AML-193 (cell line): Measurements from ENCODE around the gene SLC3A2.
"Not testable (repeated sequence)": the region's sequence is repeated elsewhere in the genome, so short reads cannot be mapped to it uniquely, and the experiment has no call there.

Experiments
- DNase-seq, 2 experiments: peaks; one replicate each; lab custom pipeline; 2025; lab: John Stamatoyannopoulos, UW

SLC3A2 gene

DNA sequence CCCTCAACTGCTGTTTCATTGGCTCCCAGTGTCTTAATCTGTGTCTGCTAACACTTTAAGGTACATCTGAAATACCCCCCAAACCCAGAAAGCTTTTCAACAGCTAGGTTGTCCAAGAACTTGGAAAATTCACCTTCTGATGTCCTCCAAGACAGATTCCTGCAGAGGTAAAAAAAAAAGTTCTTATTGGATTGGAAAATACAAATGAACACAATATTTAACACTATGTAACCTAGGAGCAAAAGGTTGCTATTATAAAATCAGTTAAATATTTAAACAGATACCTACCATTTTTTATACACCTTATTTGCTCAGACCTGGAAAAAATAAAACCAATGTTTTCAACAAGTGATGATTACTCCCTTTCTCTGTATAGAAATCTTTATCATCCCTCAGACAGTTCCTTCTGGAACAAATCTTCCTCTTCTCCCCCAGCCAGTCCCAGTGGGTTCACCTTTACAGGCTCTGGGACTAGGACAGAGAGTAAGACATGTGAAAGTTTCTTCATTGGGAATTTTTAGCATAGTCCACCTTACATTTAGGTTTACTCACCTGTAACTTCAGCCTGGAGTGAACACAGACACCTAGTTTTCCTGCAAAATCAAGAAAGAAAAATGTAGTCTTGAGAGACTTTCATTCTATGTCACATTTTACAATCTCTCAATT is 28.0 kb upstream of the SLC3A2 start:
- DNase-seq: no peak

DNA sequence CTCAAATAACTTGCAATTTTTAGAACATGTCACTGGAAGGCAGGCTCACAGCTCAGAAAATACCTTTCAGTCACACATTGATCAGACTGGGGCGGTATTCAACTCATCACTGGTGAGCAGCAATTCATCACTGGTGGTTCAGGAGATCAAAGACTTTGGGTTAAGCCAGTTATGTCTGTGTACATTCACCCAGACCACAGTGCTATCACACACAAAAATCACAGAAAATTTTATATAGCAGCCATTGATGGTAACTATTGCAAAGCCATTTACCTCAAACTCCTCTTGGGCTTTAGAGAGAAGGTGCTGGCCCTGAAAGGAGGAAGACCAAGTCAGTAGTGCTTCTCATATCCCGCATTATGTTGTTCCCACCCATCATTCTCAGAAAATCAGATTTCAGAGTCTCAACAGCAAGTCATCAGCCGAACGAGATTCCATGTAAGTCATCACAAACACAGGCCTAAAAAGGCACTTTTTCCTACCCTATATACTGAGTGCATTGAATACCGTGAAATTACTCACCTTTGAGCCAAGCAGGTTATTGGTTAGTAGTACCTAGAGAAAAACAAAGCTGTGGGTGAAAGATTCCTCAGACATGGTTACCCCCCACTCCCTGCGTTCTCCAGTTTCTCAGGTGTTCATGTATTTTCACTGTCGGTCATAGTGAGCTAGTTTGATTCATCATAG is 27.3 kb upstream of the SLC3A2 start:
- DNase-seq: no peak

GRCh38 chr11:62854013-62854824 is 26.5 kb upstream of the SLC3A2 start:
- DNase-seq: no peak

GRCh38 chr11:62854825-62855570 is 25.7 kb upstream of the SLC3A2 start:
- DNase-seq: no peak

DNA sequence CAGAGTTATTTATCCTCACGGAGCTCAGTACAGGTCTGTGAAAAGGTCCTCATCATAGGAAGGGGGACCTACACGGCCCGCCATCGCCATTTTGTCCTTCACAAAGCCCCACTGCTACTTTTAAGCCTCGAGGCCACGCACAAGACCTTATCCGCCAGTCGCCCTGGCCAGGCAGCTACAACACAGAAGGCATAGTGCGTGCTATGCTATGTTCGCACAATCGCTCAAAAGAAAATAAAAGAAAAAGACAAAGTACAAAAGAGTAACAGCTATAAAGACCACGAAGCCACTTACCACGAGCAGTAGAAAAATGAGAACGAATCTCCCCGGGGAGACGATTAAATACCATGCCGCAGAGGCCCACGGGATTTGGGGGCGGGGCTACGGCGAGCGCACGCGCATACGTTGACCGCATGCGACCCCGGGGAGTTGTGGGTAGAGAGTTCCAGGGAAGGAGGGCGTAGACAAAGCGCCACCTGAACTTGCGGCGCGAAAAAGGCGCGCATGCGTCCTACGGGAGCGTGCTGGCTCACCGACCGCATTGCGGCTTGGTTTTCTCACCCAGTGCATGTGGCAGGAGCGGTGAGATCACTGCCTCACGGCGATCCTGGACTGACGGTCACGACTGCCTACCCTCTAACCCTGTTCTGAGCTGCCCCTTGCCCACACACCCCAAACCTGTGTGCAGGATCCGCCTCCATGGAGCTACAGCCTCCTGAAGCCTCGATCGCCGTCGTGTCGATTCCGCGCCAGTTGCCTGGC is 24.9 kb upstream of the SLC3A2 start:
- peak; percentile 94 to 95 for DNase-seq

DNA sequence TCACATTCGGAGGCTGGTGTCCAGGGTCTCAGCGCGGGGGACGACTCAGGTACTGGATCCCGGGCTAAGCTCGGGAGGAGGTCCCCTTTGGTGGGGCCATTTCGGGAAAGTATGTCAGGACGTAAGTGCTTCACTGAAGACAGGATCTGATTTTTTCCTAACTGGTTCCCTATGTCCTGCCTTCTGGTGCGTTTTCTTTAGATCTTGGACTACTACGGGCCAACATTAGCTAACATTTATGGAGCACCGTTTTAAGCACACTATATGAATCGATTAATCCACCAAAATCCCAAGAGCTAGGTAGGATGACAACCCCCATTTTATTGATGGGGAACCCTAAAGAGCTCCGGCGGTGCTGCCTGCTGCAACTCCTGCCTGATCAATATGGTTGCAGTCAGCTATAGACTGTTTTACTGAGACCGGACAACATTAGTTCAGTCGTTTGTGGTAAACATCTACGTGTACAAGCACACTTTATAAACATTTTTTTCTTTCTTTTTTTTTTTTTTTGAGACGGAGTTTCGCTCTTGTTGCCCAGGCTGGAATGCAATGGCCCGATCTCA is 24.3 kb upstream of the SLC3A2 start:
- DNase-seq: no peak

- DNase-seq: no peak
Observed at GRCh38 chr11:62857541-62857982, 23.1 kb upstream of the SLC3A2 start.

DNA sequence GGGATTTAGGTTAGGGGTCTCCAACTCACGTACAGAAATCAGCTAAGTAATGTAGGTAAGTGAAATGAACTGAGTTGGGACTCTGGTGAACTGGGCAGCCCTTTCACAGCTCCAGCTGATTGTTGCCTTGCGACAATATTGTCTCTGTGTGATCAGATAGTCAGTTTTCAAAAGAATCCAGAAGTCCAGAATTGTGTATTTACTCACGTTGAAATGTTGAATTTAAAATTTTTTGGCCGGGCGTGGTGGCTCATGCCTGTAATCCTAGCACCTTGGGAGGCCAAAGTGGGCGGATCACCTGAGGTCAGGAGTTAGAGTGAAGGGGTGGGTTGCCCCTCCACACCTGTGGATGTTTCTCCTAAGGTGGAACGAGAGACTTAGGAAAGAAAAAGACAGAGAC is 22.5 kb upstream of the SLC3A2 start:
- no peak for DNase-seq

DNA sequence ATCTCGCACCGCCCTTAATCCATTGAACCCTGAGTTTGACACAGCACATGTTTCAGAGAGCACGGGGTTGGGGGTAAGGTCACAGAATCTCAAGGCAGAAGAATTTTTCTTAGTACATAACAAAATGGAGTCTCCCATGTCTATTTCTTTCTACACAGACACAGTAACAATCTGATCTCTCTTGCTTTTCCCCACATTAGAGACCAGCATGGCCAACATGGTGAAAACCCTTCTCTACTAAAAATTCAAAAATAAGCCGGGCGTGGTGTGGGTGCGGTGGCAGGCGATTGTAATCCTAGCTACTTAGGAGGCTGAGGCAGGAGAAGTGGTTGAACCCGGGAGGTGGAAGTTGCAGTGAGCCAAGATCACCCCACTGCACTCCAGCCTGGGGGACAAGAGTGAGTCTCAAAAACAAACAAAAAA is 21.4 kb upstream of the SLC3A2 start:
- not testable (repeated sequence) for DNase-seq

DNA sequence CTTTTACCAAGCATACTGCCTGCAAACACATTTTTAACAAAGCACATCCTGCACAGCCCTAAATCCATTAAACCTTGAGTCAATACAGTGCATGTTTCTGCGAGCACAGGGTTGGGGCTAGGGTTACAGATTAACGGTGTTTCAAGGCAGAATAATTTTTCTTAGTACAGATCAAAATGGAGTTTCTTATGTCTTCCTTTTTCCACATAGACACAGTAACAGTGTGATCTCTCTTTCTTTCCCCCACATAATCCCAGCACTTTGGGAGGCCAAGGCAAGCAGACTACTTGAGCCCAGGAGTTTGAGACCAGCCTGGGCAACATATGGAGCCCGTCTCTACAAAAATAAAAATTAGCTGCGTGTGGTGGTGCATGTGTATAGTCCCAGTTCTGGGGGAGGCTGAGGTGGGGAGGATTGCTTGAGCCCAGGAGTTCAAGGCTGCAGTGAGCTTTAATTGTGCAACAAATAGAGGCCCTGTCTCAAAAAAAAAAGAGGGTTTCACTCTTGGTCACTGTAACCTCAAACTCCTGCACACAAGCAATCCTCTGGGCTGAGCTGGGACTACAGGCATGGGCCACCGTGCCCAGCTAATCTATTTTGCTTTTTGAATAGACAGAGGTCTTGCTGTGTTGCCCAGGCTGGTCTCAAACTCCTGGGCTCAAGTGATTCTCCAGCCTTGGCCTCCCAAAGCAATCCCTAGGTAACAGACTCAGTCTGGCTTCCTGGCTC is 19.7 kb upstream of the SLC3A2 start:
- no peak for DNase-seq

DNA sequence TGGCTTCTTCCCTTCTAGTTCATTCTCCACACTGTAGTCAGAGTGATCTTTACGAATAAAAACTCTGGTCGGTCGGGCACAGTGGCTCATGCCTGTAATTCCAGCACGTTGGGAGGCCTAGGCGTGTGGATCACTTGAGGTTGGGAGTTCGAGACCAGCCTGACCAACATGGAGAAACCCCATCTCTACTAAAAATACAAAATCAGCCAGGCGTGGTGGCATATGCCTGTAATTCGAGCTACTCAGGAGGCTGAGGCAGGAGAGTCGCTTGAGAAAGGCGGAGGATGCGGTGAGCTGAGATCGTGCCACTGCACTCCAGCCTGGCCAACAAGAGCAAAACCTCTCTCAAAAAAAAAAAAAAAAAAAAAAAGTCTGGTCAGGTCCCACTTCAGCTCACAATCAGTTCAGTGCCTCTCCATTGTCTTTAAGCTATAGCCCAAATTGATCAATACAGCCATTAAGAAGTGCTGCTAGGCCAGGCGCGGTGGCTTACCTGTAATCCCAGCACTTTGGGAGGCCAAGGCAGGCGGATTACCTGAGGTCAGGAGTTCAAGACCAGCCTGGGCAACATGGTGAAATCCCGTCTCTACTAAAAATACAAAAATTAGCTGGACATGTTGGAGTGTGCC is 19.0 kb upstream of the SLC3A2 start:
- DNase-seq: not testable (repeated sequence)

DNA sequence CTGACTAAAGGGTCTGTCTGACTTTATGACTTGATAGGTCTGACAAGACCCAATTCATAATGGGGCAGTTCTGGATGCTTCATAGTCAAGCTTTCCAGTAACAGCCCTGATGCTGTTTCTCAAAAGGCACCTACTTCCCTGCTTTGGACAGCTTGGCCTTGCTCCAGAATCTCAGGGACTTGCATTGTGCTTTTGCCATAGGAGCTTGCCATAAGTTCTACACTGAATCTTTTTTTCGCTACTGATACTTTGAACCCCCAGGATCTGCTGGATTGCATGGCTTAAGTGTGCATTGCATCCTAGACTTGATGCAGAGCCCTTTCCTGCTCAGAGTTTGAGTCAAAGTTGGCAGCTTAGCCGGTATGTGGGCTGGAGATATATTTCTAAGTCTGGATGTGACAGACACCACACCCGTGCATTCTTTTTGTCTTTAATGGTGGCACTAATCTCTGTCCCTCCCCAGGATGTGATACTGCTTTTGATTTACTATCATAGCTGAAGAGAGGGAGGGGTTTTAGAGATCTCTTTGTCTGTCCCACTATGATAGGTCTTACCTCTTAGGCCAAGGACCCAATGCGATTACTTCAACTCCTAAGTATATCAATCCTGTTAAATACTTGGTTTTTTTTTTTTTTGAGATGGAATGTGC is 16.9 kb upstream of the SLC3A2 start:
- no peak for DNase-seq

- no peak for DNase-seq
Observed at GRCh38 chr11:62865635-62866034, 15.1 kb upstream of the SLC3A2 start.

- no peak for DNase-seq
Observed at GRCh38 chr11:62874851-62875250, 5.8 kb upstream of the SLC3A2 start.

DNA sequence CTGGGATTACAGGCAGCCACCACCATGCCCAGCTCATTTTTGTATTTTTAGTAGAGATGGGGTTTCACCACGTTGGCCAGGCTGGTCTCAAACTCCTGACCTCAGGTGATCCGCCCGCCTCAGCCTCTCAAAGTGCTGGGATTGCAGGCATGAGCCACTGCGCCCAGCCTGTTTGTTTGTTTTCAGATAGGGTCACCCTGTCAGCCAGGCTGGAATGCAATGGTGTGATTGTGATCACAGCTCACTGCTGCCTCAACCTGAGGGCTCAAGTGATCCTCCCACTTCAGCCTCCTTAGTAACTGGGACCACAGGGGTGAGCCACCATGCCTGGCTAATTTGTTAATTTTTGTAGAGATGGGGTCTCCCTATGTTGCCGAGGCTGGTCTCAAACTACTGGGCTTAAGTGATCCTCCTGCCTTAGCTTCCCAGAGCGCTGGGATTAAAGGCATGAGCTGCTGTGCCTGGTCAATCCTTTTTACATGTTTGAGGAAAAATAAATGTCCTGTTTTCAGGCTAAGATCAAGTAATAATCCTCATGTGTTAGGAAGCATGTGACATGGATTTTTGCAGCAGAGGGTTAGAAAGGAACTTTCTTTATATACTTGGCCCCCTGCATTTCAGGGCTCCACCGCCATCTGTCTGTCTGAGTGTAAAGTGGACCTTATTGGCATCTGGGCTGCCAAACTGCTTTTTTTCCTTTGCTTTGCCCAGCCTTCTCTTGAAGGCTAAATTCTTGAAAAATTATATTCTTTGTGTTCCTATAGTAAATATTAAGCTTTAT is 4.8 kb upstream of the SLC3A2 start:
- no peak for DNase-seq

- no peak for DNase-seq
Observed at GRCh38 chr11:62876712-62877111, 4.0 kb upstream of the SLC3A2 start.

- no peak for DNase-seq
Observed at GRCh38 chr11:62879235-62879978, 1.3 kb upstream of the SLC3A2 start.
